BJ (cell line): ENCODE results near the gene SDCCAG8. TPM values are rescaled to one million over a fixed set of nuclear protein-coding genes. Genes with fewer than 3 reads are reported as not detected.

Experiments
- CTCF ChIA-PET: fragments of 350-600 bp; formaldehyde crosslinking; extraction: SDS; loops from one replicate; lab custom pipeline; 2021; ENCODE audit warnings: antibody characterized with exemption, inconsistent platforms; lab: Yijun Ruan, JAX
- POLR2A ChIA-PET: fragments of 300-600 bp; sonication (Branson Sonifier 250); formaldehyde crosslinking; extraction: SDS; loops from one replicate; lab custom pipeline; 2021; ENCODE audit warnings: antibody characterized with exemption; lab: Charles Lee
- DNase-seq: peaks from one replicate; pipeline ENCODE4 v3.0.0-alpha.2; 2011; ENCODE audit warnings: low read depth
- H3K27me3 ChIP-seq: 2 replicates; pipeline ENCODE4 v1.6.0; 2011; ENCODE audit warnings: low read length; ENCODE audit not compliant: control insufficient read depth, insufficient read depth
- H3K36me3 ChIP-seq: 2 replicates; pipeline ENCODE4 v1.5.1; 2011; ENCODE audit warnings: low read length; ENCODE audit not compliant: control insufficient read depth, insufficient read depth
- H3K4me3 ChIP-seq: 2 replicates; pipeline ENCODE4 v1.5.1; 2011; ENCODE audit warnings: low read depth, mild to moderate bottlenecking, control low read depth, low read length
- polyA plus RNA-seq: library from polyadenylated mRNA; depleted of rRNA; stranded (reverse); fragments of >200 nt; gene quantifications from 2 replicates; pipeline ENCODE4 v1.2.3, GENCODE V29; 2011
- TF ChIP-seq, protein P1 (sequence below): IDR thresholded peaks from 2 replicates; pipeline ENCODE4 v1.5.1; 2011; ENCODE audit warnings: low read depth, mild to moderate bottlenecking, control low read depth, inconsistent platforms, low read length, moderate library complexity; ENCODE audit not compliant: insufficient read depth

The SDCCAG8 gene
- polyA plus RNA-seq, 1 experiment = 17.0 TPM

DNA sequence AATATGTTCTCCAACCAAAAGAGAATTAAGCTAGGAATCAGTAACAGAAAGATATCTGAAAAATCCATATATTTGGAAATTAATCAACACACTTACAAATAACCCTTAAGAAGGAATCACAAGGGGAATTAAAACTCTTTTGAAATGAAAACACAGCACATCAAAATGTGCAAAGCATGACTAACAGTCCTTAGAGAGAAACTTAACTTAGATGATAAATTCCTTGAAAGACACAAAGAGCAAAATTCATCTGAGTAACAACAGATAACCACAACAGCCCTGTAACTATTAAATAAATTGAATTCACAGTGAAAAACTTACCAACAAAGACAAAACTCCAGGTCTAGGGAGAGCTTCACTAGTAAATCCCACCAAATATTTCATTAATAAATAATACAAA, 283.8 kb downstream of the SDCCAG8 start:
- ChIA-PET POLR2A (no interaction called here), CTCF (interaction anchor here (0.9 kb wide), 1 partner anchor 9 kb away, joined by 3 read pairs; no protein-coding TSS in a partner anchor)

GRCh38 chr1:243542739-243543415, 287.0 kb downstream of the SDCCAG8 start:
- TF ChIP-seq, protein P1, sequence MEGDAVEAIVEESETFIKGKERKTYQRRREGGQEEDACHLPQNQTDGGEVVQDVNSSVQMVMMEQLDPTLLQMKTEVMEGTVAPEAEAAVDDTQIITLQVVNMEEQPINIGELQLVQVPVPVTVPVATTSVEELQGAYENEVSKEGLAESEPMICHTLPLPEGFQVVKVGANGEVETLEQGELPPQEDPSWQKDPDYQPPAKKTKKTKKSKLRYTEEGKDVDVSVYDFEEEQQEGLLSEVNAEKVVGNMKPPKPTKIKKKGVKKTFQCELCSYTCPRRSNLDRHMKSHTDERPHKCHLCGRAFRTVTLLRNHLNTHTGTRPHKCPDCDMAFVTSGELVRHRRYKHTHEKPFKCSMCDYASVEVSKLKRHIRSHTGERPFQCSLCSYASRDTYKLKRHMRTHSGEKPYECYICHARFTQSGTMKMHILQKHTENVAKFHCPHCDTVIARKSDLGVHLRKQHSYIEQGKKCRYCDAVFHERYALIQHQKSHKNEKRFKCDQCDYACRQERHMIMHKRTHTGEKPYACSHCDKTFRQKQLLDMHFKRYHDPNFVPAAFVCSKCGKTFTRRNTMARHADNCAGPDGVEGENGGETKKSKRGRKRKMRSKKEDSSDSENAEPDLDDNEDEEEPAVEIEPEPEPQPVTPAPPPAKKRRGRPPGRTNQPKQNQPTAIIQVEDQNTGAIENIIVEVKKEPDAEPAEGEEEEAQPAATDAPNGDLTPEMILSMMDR = no peak
- ChIA-PET CTCF (no interaction called here), POLR2A (no interaction called here)
- Histone ChIP-seq H3K27me3 (no peaks in the 10 kb centered on the region), H3K4me3 (no peak overlapping the region), H3K36me3 (no peaks in the 10 kb centered on the region)
- DNase-seq = no peak

More for the DNA sequence above, 283.8 kb downstream of the SDCCAG8 start:
- no peak for DNase-seq
- TF ChIP-seq, protein P1 = no peak
- H3K4me3 ChIP-seq = no peak overlapping the region
- H3K27me3 ChIP-seq = no peaks in the 10 kb centered on the region
- H3K36me3 ChIP-seq = peaks cover 1% of the 10 kb centered on the region; the same call in 1 of the 2 replicates

- no peak overlapping the region for H3K4me3 ChIP-seq
- POLR2A ChIA-PET = no interaction called here
- TF ChIP-seq, protein P1 = no peak
- H3K27me3 ChIP-seq = no peaks in the 10 kb centered on the region
- no peak for DNase-seq
- no peaks in the 10 kb centered on the region for H3K36me3 ChIP-seq
- CTCF ChIA-PET = no interaction called here
Observed at GRCh38 chr1:243543501-243543900, 287.7 kb downstream of the SDCCAG8 start.

GRCh38 chr1:243546457-243546856, 290.6 kb downstream of the SDCCAG8 start:
- no peak for DNase-seq
- POLR2A ChIA-PET = no interaction called here
- Histone ChIP-seq H3K27me3 (no peaks in the 10 kb centered on the region), H3K4me3 (no peak overlapping the region), H3K36me3 (no peaks in the 10 kb centered on the region)
- TF ChIP-seq, protein P1 = no peak
- CTCF ChIA-PET = no interaction called here

DNA sequence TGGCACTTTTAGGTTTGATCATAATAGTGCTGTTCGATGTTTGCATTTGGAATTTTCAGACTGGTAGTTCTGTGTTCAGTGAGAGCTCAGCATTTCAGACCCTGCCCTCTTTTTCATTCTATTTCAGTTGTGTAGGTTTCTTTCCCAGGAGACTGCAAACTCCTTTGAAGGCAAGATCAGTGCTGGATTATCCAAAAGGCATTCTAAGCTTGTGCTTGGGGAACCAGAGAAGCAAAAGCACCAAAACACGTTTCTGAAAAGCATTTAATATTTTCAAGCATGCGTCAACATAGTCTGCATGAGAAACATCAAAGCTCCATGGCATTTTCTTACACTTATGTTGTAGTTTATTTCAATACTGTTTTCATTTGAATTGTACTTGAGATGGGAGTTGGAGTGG, 292.1 kb downstream of the SDCCAG8 start:
- no peak for DNase-seq
- Histone ChIP-seq H3K36me3 (no peaks in the 10 kb centered on the region), H3K27me3 (no peaks in the 10 kb centered on the region), H3K4me3 (no peak overlapping the region)
- POLR2A ChIA-PET = no interaction called here
- CTCF ChIA-PET = interaction anchor here (1.4 kb wide), 1 partner anchor 18 kb away, joined by 3 read pairs; no protein-coding TSS in a partner anchor
- TF ChIP-seq, protein P1 = no peak
